Fibroblast of lung (primary cell): ENCODE measurements around the gene CAST. TPM values are rescaled to one million over a fixed set of nuclear protein-coding genes. Genes with fewer than 3 reads are reported as not detected.
"Not testable (repeated sequence)": the region's sequence is repeated elsewhere in the genome, so short reads cannot be mapped to it uniquely, and the experiment has no call there.

Source experiments
- DNase-seq, 2 donors: peaks; one replicate each; pipeline versions ENCODE4 v3.0.0 to v3.0.0-alpha.2; 2010; ENCODE audit warnings: low read depth in 2 of 2
- H2AFZ ChIP-seq: 2 replicates; pipeline ENCODE4 v1.5.1; 2012; ENCODE audit warnings: low read length, control low read depth, inconsistent platforms
- H3K27ac ChIP-seq: 2 replicates; pipeline ENCODE4 v1.5.1; 2011; ENCODE audit warnings: low read length, control low read depth; ENCODE audit not compliant: insufficient read depth
- H3K27me3 ChIP-seq: 2 replicates; pipeline ENCODE4 v1.5.1; 2011; ENCODE audit warnings: mild to moderate bottlenecking, low read length; ENCODE audit not compliant: control insufficient read depth, insufficient read depth
- H3K36me3 ChIP-seq: 2 replicates; pipeline ENCODE4 v1.5.1; 2011; ENCODE audit warnings: low read length; ENCODE audit not compliant: control insufficient read depth, insufficient read depth
- H3K4me1 ChIP-seq: 2 replicates; pipeline ENCODE4 v1.5.1; 2011; ENCODE audit warnings: low read length; ENCODE audit not compliant: control insufficient read depth, insufficient read depth; ENCODE audit errors: extremely low read depth
- H3K4me2 ChIP-seq: 2 replicates; pipeline ENCODE4 v1.5.1; 2011; ENCODE audit warnings: low read length, control low read depth; ENCODE audit not compliant: insufficient read depth; ENCODE audit errors: extremely low read depth
- H3K4me3 ChIP-seq, 4 experiments: fragments of 200-600 bp in 1 of 4; sonication (generic) in 1 of 4; replicated peaks in 1 of 4; 2 replicates each; pipeline ENCODE4 v1.5.1; 2011 to 2016; ENCODE audit warnings: low read length in 4 of 4, low read depth in 3 of 4, mild to moderate bottlenecking in 3 of 4, control low read depth in 2 of 4, inconsistent platforms in 1 of 4, mixed read lengths in 1 of 4; ENCODE audit not compliant: insufficient read depth in 1 of 4; ENCODE audit errors: control extremely low read depth in 1 of 4
- H3K79me2 ChIP-seq: 2 replicates; pipeline ENCODE4 v1.5.1; 2012; ENCODE audit warnings: mild to moderate bottlenecking, low read length, inconsistent platforms; ENCODE audit not compliant: control insufficient read depth, insufficient read depth
- H3K9ac ChIP-seq: 2 replicates; pipeline ENCODE4 v1.5.1; 2011; ENCODE audit warnings: mild to moderate bottlenecking, low read length, control low read depth; ENCODE audit not compliant: insufficient read depth
- H3K9me3 ChIP-seq: 2 replicates; pipeline ENCODE4 v1.5.1; 2012; ENCODE audit warnings: low read depth, low read length; ENCODE audit not compliant: control insufficient read depth, insufficient read depth
- H4K20me1 ChIP-seq: 2 replicates; pipeline ENCODE4 v1.5.1; 2011; ENCODE audit warnings: low read length; ENCODE audit not compliant: control insufficient read depth, insufficient read depth; ENCODE audit errors: extremely low read depth
- EZH2 ChIP-seq: IDR thresholded peaks from 2 replicates; pipeline ENCODE4 v1.5.1; 2012; ENCODE audit warnings: low read length, control low read depth, mild to moderate bottlenecking; ENCODE audit errors: missing control alignments
- polyA plus RNA-seq, 2 donors: library from polyadenylated mRNA; depleted of rRNA in 1 of 2; stranded (reverse) in 1 of 2; unstranded in 1 of 2; fragments of >200 nt; gene quantifications; 2 replicates each; pipeline ENCODE4 v1.2.1, GENCODE V29; 2011 to 2012; ENCODE audit warnings: missing spikeins in 1 of 2
- total RNA-seq: library from RNA; depleted of rRNA; stranded (reverse); fragments of >200 nt; gene quantifications from 2 replicates; pipeline ENCODE4 v1.2.1, GENCODE V29; 2014
- TF ChIP-seq, protein P1 (sequence below), 2 donors: IDR thresholded peaks in 1 of 2; conservative IDR thresholded peaks in 1 of 2; 1 replicate in 1 of 2; 2 replicates in 1 of 2; pipeline ENCODE4 v1.5.1; 2011 to 2012; ENCODE audit warnings: low read length in 2 of 2, control low read depth in 1 of 2, inconsistent platforms in 1 of 2, low read depth in 1 of 2, mild to moderate bottlenecking in 1 of 2

CAST gene
- total and polyA plus RNA-seq, 2 donors (not counting 1 experiment from before 2014, with no cell fraction given), result 203 to 378 TPM

DNA sequence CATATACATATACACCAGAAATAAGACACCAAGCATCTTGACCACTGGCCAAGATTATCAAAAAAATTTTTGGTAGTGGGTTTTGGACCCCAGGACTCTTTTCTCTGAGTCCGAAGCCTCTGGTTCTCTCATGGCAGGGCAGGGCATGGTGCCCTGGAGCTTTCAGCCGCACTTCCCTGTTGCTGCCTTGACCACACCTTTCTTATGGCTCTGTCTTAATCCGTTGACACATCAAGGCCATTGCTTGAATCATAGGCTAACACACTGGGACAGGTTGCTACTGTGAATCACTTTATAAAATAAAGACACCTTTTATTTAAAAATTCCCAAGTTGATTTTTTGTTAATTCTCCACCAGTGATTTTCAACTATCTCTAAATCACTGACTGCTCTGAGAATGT lies 45.4 kb upstream of the CAST start:
- no peaks in the 10 kb centered on the region for H4K20me1 ChIP-seq
- no peak for DNase-seq
- H3K4me3 ChIP-seq, result no peak overlapping the region
- no peaks in the 10 kb centered on the region for H3K4me1 ChIP-seq
- H3K27ac ChIP-seq, result no peak overlapping the region
- no peak overlapping the region for H3K4me2 ChIP-seq
- no peak overlapping the region for H2AFZ ChIP-seq
- no peaks in the 10 kb centered on the region for H3K9me3 ChIP-seq
- no peaks in the 10 kb centered on the region for H3K79me2 ChIP-seq
- H3K9ac ChIP-seq, result no peak overlapping the region
- no peaks in the 10 kb centered on the region for H3K27me3 ChIP-seq
- no peaks in the 10 kb centered on the region for H3K36me3 ChIP-seq
- no peak for TF ChIP-seq EZH2
- TF ChIP-seq, protein P1, sequence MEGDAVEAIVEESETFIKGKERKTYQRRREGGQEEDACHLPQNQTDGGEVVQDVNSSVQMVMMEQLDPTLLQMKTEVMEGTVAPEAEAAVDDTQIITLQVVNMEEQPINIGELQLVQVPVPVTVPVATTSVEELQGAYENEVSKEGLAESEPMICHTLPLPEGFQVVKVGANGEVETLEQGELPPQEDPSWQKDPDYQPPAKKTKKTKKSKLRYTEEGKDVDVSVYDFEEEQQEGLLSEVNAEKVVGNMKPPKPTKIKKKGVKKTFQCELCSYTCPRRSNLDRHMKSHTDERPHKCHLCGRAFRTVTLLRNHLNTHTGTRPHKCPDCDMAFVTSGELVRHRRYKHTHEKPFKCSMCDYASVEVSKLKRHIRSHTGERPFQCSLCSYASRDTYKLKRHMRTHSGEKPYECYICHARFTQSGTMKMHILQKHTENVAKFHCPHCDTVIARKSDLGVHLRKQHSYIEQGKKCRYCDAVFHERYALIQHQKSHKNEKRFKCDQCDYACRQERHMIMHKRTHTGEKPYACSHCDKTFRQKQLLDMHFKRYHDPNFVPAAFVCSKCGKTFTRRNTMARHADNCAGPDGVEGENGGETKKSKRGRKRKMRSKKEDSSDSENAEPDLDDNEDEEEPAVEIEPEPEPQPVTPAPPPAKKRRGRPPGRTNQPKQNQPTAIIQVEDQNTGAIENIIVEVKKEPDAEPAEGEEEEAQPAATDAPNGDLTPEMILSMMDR (conservative IDR thresholded peaks at IDR 0.05 in 1 of 2, IDR thresholded peaks at IDR 0.05 in 1 of 2; ENCODE audit: low read depth in 1 of 2, low read length in 2 of 2), result no peak

DNA sequence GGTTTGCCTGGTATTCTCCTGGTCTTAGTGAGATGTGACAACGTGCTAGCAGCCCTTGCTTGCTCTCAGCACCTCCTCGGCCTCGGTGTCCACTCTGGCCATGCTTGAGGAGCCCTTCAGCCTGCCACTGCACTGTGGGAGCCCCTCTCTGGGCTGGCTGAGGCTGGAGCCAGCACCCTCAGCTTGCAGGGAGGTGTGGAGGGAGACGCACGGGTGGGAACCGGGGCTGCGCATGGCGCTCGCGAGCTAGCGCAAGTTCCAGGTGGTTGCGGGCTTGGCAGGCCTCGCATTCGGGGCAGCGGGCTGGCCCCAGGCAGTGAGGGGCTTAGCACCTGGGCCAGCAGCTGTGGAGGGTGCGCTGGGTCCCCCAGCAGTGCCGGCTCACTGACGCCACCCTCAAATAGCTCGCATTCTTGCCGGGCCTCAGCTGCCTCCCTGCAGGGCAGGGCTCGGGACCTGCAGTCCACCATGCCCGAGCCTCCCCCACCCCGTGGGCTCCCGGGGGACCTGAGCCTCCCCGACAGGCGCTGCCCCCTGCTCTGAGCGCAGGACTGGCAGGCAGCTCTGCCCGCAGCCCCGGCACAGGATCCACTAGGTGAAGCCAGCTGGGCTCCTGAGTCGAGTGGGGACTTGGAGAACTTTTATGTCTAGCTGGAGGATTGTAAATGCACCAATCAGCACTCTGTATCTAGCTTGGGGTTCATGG lies 43.7 kb upstream of the CAST start:
- H3K4me1 ChIP-seq, H4K20me1 ChIP-seq, H3K9ac ChIP-seq, H2AFZ ChIP-seq, H3K4me2 ChIP-seq, H3K79me2 ChIP-seq, DNase-seq, H3K27me3 ChIP-seq, H3K36me3 ChIP-seq, H3K4me3 ChIP-seq, H3K27ac ChIP-seq, H3K9me3 ChIP-seq: not testable (repeated sequence)

DNA sequence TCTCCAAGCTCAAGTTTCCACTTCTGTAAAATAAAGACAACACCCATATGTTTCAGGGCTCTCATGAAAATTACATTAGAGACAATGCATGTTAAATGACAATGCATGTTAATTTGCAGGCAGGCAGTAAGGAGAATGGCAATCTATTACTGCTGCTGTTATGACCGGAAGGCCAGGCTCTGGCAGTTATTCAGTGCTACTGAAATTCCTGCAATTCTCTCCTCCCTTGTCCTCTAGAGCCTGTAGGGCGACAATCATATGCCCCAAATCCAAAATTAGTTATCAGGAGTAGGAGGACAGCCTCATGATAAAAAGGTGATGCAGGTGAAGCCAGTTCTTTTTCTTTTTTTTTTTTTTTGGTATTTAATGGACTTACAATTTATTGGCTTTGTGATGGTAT lies 42.2 kb upstream of the CAST start:
- Histone ChIP-seq H3K4me2 (no peak overlapping the region), H3K9ac (no peak overlapping the region), H4K20me1 (no peaks in the 10 kb centered on the region), H3K4me3 (no peak overlapping the region), H3K9me3 (no peaks in the 10 kb centered on the region), H3K27ac (no peak overlapping the region), H2AFZ (no peak overlapping the region), H3K79me2 (no peaks in the 10 kb centered on the region), H3K36me3 (no peaks in the 10 kb centered on the region), H3K4me1 (peaks cover 2% of the 10 kb centered on the region), H3K27me3 (no peaks in the 10 kb centered on the region)
- no peak for DNase-seq
- no peak for TF ChIP-seq EZH2
- TF ChIP-seq, protein P1 (conservative IDR thresholded peaks at IDR 0.05 in 1 of 2, IDR thresholded peaks at IDR 0.05 in 1 of 2; ENCODE audit: low read depth in 1 of 2, low read length in 2 of 2), result no peak
